Measurements from ENCODE around the gene SYT15.

SYT15 gene

GRCh38 chr10:46551701-46552525 is 27.0 kb upstream of the SYT15 start:
- Histone ChIP-seq H3K4me3 (replicated peaks; ENCODE audit: low read depth, low read length) (no peak overlapping the region), H3K36me3 (ENCODE audit: control insufficient read depth, insufficient read depth, low read length) (no peaks in the 10 kb centered on the region), H3K27me3 (replicated peaks; ENCODE audit: control insufficient read depth, insufficient read depth, low read length) (peaks cover 3% of the 10 kb centered on the region; the same call in 1 of the 2 replicates)
- TF ChIP-seq CTCF (IDR thresholded peaks at IDR 0.05; ENCODE audit: insufficient read depth, low read length, poor library complexity, severe bottlenecking): no peak
- DNase-seq (ENCODE audit: extremely low read depth, insufficient read length): no peak

- Histone ChIP-seq H3K27me3 (replicated peaks; ENCODE audit: control insufficient read depth, insufficient read depth, low read length) (peaks cover 3% of the 10 kb centered on the region; the same call in 1 of the 2 replicates), H3K36me3 (ENCODE audit: control insufficient read depth, insufficient read depth, low read length) (no peaks in the 10 kb centered on the region), H3K4me3 (replicated peaks; ENCODE audit: low read depth, low read length) (no peak overlapping the region)
- DNase-seq (ENCODE audit: extremely low read depth, insufficient read length): no peak
- TF ChIP-seq CTCF (IDR thresholded peaks at IDR 0.05; ENCODE audit: insufficient read depth, low read length, poor library complexity, severe bottlenecking): no peak
Measured at GRCh38 chr10:46552526-46553237, 26.2 kb upstream of the SYT15 start.

- DNase-seq (ENCODE audit: extremely low read depth, insufficient read length): no peak
- H3K36me3 ChIP-seq (ENCODE audit: control insufficient read depth, insufficient read depth, low read length): no peaks in the 10 kb centered on the region
- no peak overlapping the region for H3K4me3 ChIP-seq (replicated peaks; ENCODE audit: low read depth, low read length)
- TF ChIP-seq CTCF (IDR thresholded peaks at IDR 0.05; ENCODE audit: insufficient read depth, low read length, poor library complexity, severe bottlenecking): no peak
- H3K27me3 ChIP-seq (replicated peaks; ENCODE audit: control insufficient read depth, insufficient read depth, low read length): peaks cover 3% of the 10 kb centered on the region; the same call in 1 of the 2 replicates
Measured at GRCh38 chr10:46553238-46554049, 25.5 kb upstream of the SYT15 start.

GRCh38 chr10:46554166-46554781 is 24.7 kb upstream of the SYT15 start:
- no peak for DNase-seq (ENCODE audit: extremely low read depth, insufficient read length)
- no peak for TF ChIP-seq CTCF (IDR thresholded peaks at IDR 0.05; ENCODE audit: insufficient read depth, low read length, poor library complexity, severe bottlenecking)
- peaks cover 3% of the 10 kb centered on the region; the same call in 1 of the 2 replicates for H3K27me3 ChIP-seq (replicated peaks; ENCODE audit: control insufficient read depth, insufficient read depth, low read length)
- H3K36me3 ChIP-seq (ENCODE audit: control insufficient read depth, insufficient read depth, low read length): no peaks in the 10 kb centered on the region
- no peak overlapping the region for H3K4me3 ChIP-seq (replicated peaks; ENCODE audit: low read depth, low read length)

GRCh38 chr10:46555366-46555712 is 23.6 kb upstream of the SYT15 start:
- TF ChIP-seq CTCF (IDR thresholded peaks at IDR 0.05; ENCODE audit: insufficient read depth, low read length, poor library complexity, severe bottlenecking): no peak
- DNase-seq (ENCODE audit: extremely low read depth, insufficient read length): no peak
- H3K36me3 ChIP-seq (ENCODE audit: control insufficient read depth, insufficient read depth, low read length): no peaks in the 10 kb centered on the region
- H3K4me3 ChIP-seq (replicated peaks; ENCODE audit: low read depth, low read length): no peak overlapping the region
- peaks cover 4% of the 10 kb centered on the region; the same call in 1 of the 2 replicates for H3K27me3 ChIP-seq (replicated peaks; ENCODE audit: control insufficient read depth, insufficient read depth, low read length)
